ENCODE results near the gene LRP1.

The LRP1 gene

GRCh38 chr12:57180321-57180989, 52.2 kb downstream of the LRP1 start:
- Histone ChIP-seq H3K4me3 (ENCODE audit: low read length, poor library complexity, severe bottlenecking) (no peak overlapping the region), H3K4me2 (ENCODE audit: low read depth, low read length, poor library complexity, severe bottlenecking) (no peak overlapping the region), H2AFZ (ENCODE audit: low read length) (no peak overlapping the region), H3K79me2 (ENCODE audit: insufficient read depth, low read length) (no peaks in the 10 kb centered on the region), H4K20me1 (ENCODE audit: insufficient read depth, low read length, poor library complexity, severe bottlenecking) (no peaks in the 10 kb centered on the region), H3F3A (ENCODE audit: low read depth) (no peaks in the 10 kb centered on the region), H3K4me1 (ENCODE audit: insufficient read depth, low read length, poor library complexity, severe bottlenecking) (no peaks in the 10 kb centered on the region), H3K9ac (ENCODE audit: low read depth, low read length, poor library complexity, severe bottlenecking) (no peak overlapping the region), H3K9me2 (replicated peaks; ENCODE audit: low read depth, low read length) (no peaks in the 10 kb centered on the region), H3K9me3 (ENCODE audit: insufficient read depth, low read depth, low read length) (no peaks in the 10 kb centered on the region), H3K36me3 (ENCODE audit: insufficient read depth, low read length) (no peaks in the 10 kb centered on the region), H3K27me3 (ENCODE audit: insufficient read depth, low read length, poor library complexity, severe bottlenecking) (no peaks in the 10 kb centered on the region)
- no peak for TF ChIP-seq EZH2phosphoT487 (IDR thresholded peaks at IDR 0.05; ENCODE audit: borderline replicate concordance)
- no peak for TF ChIP-seq CTCF (conservative IDR thresholded peaks at IDR 0.05; ENCODE audit: low read length)

GRCh38 chr12:57181072-57181471, 52.8 kb downstream of the LRP1 start:
- Histone ChIP-seq H3K4me1 (ENCODE audit: insufficient read depth, low read length, poor library complexity, severe bottlenecking) (no peaks in the 10 kb centered on the region), H3K36me3 (ENCODE audit: insufficient read depth, low read length) (no peaks in the 10 kb centered on the region)

DNA sequence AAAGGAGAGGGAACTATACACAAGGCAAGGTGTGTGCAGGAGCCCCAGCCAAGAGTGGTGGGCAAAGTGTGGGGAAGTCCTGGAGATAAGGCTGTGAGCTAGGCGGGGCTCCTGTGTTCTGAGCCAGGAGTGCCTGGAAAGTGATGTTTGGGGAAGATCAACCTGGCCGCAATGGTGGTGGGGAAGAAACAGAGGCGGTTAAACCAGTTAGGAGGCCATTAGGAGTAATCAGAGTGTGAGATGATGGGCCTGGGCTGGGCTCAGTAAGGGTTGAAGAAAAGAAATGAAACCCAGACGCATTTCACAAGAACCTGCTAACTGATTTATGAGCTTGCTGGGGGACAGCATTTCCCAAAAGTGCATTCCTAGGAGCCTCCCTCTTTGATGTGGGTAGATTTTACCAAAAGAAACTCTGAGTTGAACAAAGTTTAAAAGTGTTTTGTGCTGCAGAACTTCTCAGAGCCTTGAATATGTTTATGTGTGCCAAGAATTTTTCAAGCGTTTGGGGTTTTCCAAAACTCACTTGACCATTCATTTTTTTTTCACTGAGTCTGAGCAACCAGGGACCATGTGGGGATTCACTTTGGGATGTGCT, 53.4 kb downstream of the LRP1 start:
- Histone ChIP-seq H3F3A (ENCODE audit: low read depth) (no peaks in the 10 kb centered on the region), H3K27me3 (ENCODE audit: insufficient read depth, low read length, poor library complexity, severe bottlenecking) (no peaks in the 10 kb centered on the region), H3K9me3 (ENCODE audit: insufficient read depth, low read depth, low read length) (no peaks in the 10 kb centered on the region), H3K4me3 (ENCODE audit: low read length, poor library complexity, severe bottlenecking) (no peak overlapping the region), H3K79me2 (ENCODE audit: insufficient read depth, low read length) (no peaks in the 10 kb centered on the region), H2AFZ (ENCODE audit: low read length) (no peak overlapping the region), H3K4me2 (ENCODE audit: low read depth, low read length, poor library complexity, severe bottlenecking) (no peak overlapping the region), H3K36me3 (ENCODE audit: insufficient read depth, low read length) (no peaks in the 10 kb centered on the region), H3K9me2 (replicated peaks; ENCODE audit: low read depth, low read length) (no peaks in the 10 kb centered on the region), H3K4me1 (ENCODE audit: insufficient read depth, low read length, poor library complexity, severe bottlenecking) (no peaks in the 10 kb centered on the region), H3K9ac (ENCODE audit: low read depth, low read length, poor library complexity, severe bottlenecking) (no peak overlapping the region), H4K20me1 (ENCODE audit: insufficient read depth, low read length, poor library complexity, severe bottlenecking) (no peaks in the 10 kb centered on the region)
- no peak for TF ChIP-seq EZH2phosphoT487 (IDR thresholded peaks at IDR 0.05; ENCODE audit: borderline replicate concordance)
- TF ChIP-seq CTCF (conservative IDR thresholded peaks at IDR 0.05; ENCODE audit: low read length), result no peak

More at GRCh38 chr12:57181072-57181471, 52.8 kb downstream of the LRP1 start:
- H3F3A ChIP-seq (ENCODE audit: low read depth), result no peaks in the 10 kb centered on the region
- no peak for TF ChIP-seq CTCF (conservative IDR thresholded peaks at IDR 0.05; ENCODE audit: low read length)
- TF ChIP-seq EZH2phosphoT487 (IDR thresholded peaks at IDR 0.05; ENCODE audit: borderline replicate concordance), result no peak
- H3K9ac ChIP-seq (ENCODE audit: low read depth, low read length, poor library complexity, severe bottlenecking), result no peak overlapping the region
- no peaks in the 10 kb centered on the region for H3K27me3 ChIP-seq (ENCODE audit: insufficient read depth, low read length, poor library complexity, severe bottlenecking)
- H3K79me2 ChIP-seq (ENCODE audit: insufficient read depth, low read length), result no peaks in the 10 kb centered on the region
- H4K20me1 ChIP-seq (ENCODE audit: insufficient read depth, low read length, poor library complexity, severe bottlenecking), result no peaks in the 10 kb centered on the region
- H3K9me2 ChIP-seq (replicated peaks; ENCODE audit: low read depth, low read length), result no peaks in the 10 kb centered on the region
- H3K9me3 ChIP-seq (ENCODE audit: insufficient read depth, low read depth, low read length), result no peaks in the 10 kb centered on the region
- no peak overlapping the region for H3K4me3 ChIP-seq (ENCODE audit: low read length, poor library complexity, severe bottlenecking)
- no peak overlapping the region for H2AFZ ChIP-seq (ENCODE audit: low read length)
- no peak overlapping the region for H3K4me2 ChIP-seq (ENCODE audit: low read depth, low read length, poor library complexity, severe bottlenecking)

Measured in Loucy (cell line).